Suprapubic skin (tissue), 4 donors: ENCODE measurements around the gene ANG. TPM values are rescaled to one million over a fixed set of nuclear protein-coding genes. Genes with fewer than 3 reads are reported as not detected.

Source experiments
- DNase-seq, 2 donors: peaks; one replicate each; pipeline ENCODE4 v3.0.0-alpha.2; 2019; ENCODE audit warnings: low spot score in 2 of 2
- H3K27ac ChIP-seq: fragments of 200-600 bp; sonication (generic); one replicate; pipeline ENCODE4 v1.5.1; 2019
- H3K27me3 ChIP-seq: fragments of 200-600 bp; sonication (generic); one replicate; pipeline ENCODE4 v1.5.1; 2019
- H3K36me3 ChIP-seq: fragments of 200-600 bp; sonication (generic); one replicate; pipeline ENCODE4 v1.5.1; 2019
- H3K4me1 ChIP-seq: fragments of 200-600 bp; sonication (generic); one replicate; pipeline ENCODE4 v1.5.1; 2019
- H3K4me3 ChIP-seq: fragments of 200-600 bp; sonication (generic); one replicate; pipeline ENCODE4 v1.5.1; 2019; ENCODE audit warnings: mild to moderate bottlenecking
- H3K9me3 ChIP-seq: fragments of 200-600 bp; sonication (generic); one replicate; pipeline ENCODE4 v1.5.1; 2019
- CTCF ChIP-seq, 2 donors: fragments of 200-600 bp in 1 of 2; fragments of 450-650 bp in 1 of 2; sonication (generic) in 1 of 2; IDR thresholded peaks; one replicate each; pipeline ENCODE4 v1.5.1; 2016 to 2019; ENCODE audit warnings: antibody characterized with exemption in 2 of 2, mild to moderate bottlenecking in 1 of 2, moderate library complexity in 1 of 2
- EP300 ChIP-seq: sonication (generic); formaldehyde crosslinking; IDR thresholded peaks from one replicate; pipeline ENCODE4 v1.6.1; 2017; ENCODE audit warnings: antibody characterized with exemption
- POLR2A ChIP-seq, 2 donors: fragments of 450-650 bp; IDR thresholded peaks; one replicate each; pipeline ENCODE4 v1.6.1; 2017; ENCODE audit warnings: antibody characterized with exemption in 2 of 2, mild to moderate bottlenecking in 2 of 2, moderate library complexity in 2 of 2
- POLR2AphosphoS5 ChIP-seq, 3 donors: sonication (generic); formaldehyde crosslinking; IDR thresholded peaks; one replicate each; pipeline ENCODE4 v1.6.1; 2017; ENCODE audit warnings: antibody characterized with exemption in 3 of 3
- WGBS: methylation state at CpG from one replicate; pipeline ENCODE4 v1.1.5; 2018; 5-methylcytosine and 5-hydroxymethylcytosine counted together
- total RNA-seq, 4 donors: library from RNA; depleted of rRNA; stranded (reverse); fragments of >200 nt; gene quantifications; one replicate each; pipeline ENCODE4 v1.1.0, GENCODE V29; 2016

Gene ANG
- total RNA-seq, 4 donors from 2014 or later = 19.3 to 46.9 (median 27.1) TPM

GRCh38 chr14:20667957-20668356 lies 20.6 kb upstream of the ANG start:
- 64% methylated on average over 2 of the region's 2 CpGs for WGBS
- Histone ChIP-seq H3K27ac (no peak overlapping the region), H3K27me3 (peaks cover 24% of the 10 kb centered on the region), H3K4me1 (peaks cover 10% of the 10 kb centered on the region), H3K36me3 (no peaks in the 10 kb centered on the region), H3K4me3 (no peak overlapping the region), H3K9me3 (no peaks in the 10 kb centered on the region)
- TF ChIP-seq POLR2AphosphoS5 (IDR thresholded peaks at IDR 0.05) = no peak
- no peak for TF ChIP-seq POLR2A (IDR thresholded peaks at IDR 0.05)
- TF ChIP-seq CTCF (IDR thresholded peaks at IDR 0.05) = no peak
- TF ChIP-seq EP300 = no peak
- DNase-seq = no peak

GRCh38 chr14:20668969-20669368 lies 19.6 kb upstream of the ANG start:
- H3K4me1 ChIP-seq = no peaks in the 10 kb centered on the region
- H3K36me3 ChIP-seq = no peaks in the 10 kb centered on the region
- H3K27ac ChIP-seq = no peak overlapping the region
- H3K27me3 ChIP-seq = peaks cover 14% of the 10 kb centered on the region
- WGBS = 91% methylated on average over 2 of the region's 2 CpGs
- TF ChIP-seq CTCF (IDR thresholded peaks at IDR 0.05) (no peak), EP300 (no peak), POLR2AphosphoS5 (IDR thresholded peaks at IDR 0.05) (no peak), POLR2A (IDR thresholded peaks at IDR 0.05) (no peak)
- H3K9me3 ChIP-seq = no peaks in the 10 kb centered on the region
- no peak overlapping the region for H3K4me3 ChIP-seq
- DNase-seq = no peak

GRCh38 chr14:20671597-20672283 lies 16.8 kb upstream of the ANG start:
- H3K4me1 ChIP-seq = no peaks in the 10 kb centered on the region
- WGBS = 85% methylated on average over 4 of the region's 4 CpGs
- no peak for DNase-seq
- H3K36me3 ChIP-seq = no peaks in the 10 kb centered on the region
- TF ChIP-seq EP300 (no peak), POLR2AphosphoS5 (IDR thresholded peaks at IDR 0.05) (no peak), POLR2A (IDR thresholded peaks at IDR 0.05) (no peak)
- no peaks in the 10 kb centered on the region for H3K9me3 ChIP-seq
- no peak overlapping the region for H3K4me3 ChIP-seq
- no peaks in the 10 kb centered on the region for H3K27me3 ChIP-seq
- no peak overlapping the region for H3K27ac ChIP-seq

- peaks cover 4% of the 10 kb centered on the region for H3K4me1 ChIP-seq
- no peaks in the 10 kb centered on the region for H3K36me3 ChIP-seq
- no peak overlapping the region for H3K27ac ChIP-seq
- no peaks in the 10 kb centered on the region for H3K27me3 ChIP-seq
- WGBS = 92% methylated on average over 2 of the region's 2 CpGs
- H3K4me3 ChIP-seq = no peak overlapping the region
- TF ChIP-seq CTCF (IDR thresholded peaks at IDR 0.05) (no peak), POLR2AphosphoS5 (IDR thresholded peaks at IDR 0.05) (no peak), POLR2A (IDR thresholded peaks at IDR 0.05) (no peak), EP300 (no peak)
- no peak for DNase-seq
- no peaks in the 10 kb centered on the region for H3K9me3 ChIP-seq
Measured at GRCh38 chr14:20675669-20676068, 12.9 kb upstream of the ANG start.

- H3K4me1 ChIP-seq = peaks cover 8% of the 10 kb centered on the region
- no peaks in the 10 kb centered on the region for H3K9me3 ChIP-seq
- no peak overlapping the region for H3K4me3 ChIP-seq
- H3K36me3 ChIP-seq = no peaks in the 10 kb centered on the region
- no peak for DNase-seq
- no peak overlapping the region for H3K27ac ChIP-seq
- H3K27me3 ChIP-seq = no peaks in the 10 kb centered on the region
- TF ChIP-seq POLR2AphosphoS5 (IDR thresholded peaks at IDR 0.05) = no peak
- no peak for TF ChIP-seq EP300
- no peak for TF ChIP-seq POLR2A (IDR thresholded peaks at IDR 0.05)
- TF ChIP-seq CTCF (IDR thresholded peaks at IDR 0.05) = no peak
- WGBS = 93% methylated on average over 2 of the region's 2 CpGs
Measured at GRCh38 chr14:20676072-20676471, 12.5 kb upstream of the ANG start.

GRCh38 chr14:20679907-20680306 lies 8.7 kb upstream of the ANG start:
- no peak for DNase-seq
- no peak overlapping the region for H3K4me3 ChIP-seq
- no peak for TF ChIP-seq POLR2A (IDR thresholded peaks at IDR 0.05)
- TF ChIP-seq CTCF (IDR thresholded peaks at IDR 0.05) = no peak
- H3K36me3 ChIP-seq = no peaks in the 10 kb centered on the region
- H3K4me1 ChIP-seq = peaks cover 20% of the 10 kb centered on the region
- WGBS = 94% methylated on average over 1 of the region's 1 CpG
- H3K9me3 ChIP-seq = no peaks in the 10 kb centered on the region
- H3K27ac ChIP-seq = no peak overlapping the region
- no peaks in the 10 kb centered on the region for H3K27me3 ChIP-seq
